ENCODE results near the gene PLK3. TPM values are rescaled to one million over a fixed set of nuclear protein-coding genes. Genes with fewer than 3 reads are reported as not detected.
A peak's percentile ranks its signal among the peaks of the same experiment; 100 is the strongest.

PLK3 gene
- total RNA-seq, 4 donors from 2014 or later: 7.4 to 18.4 (median 13.6) TPM

GRCh38 chr1:44829506-44830384, 29.6 kb downstream of the PLK3 start:
- H3K27me3 ChIP-seq: no peaks in the 10 kb centered on the region
- no peak overlapping the region for H3K27ac ChIP-seq
- H3K4me1 ChIP-seq: peaks cover 0 to 4% of the 10 kb centered on the region in 2 donors
- no peaks in the 10 kb centered on the region for H3K36me3 ChIP-seq
- 83 to 85% methylated on average over 11 to 12 of the region's 12 CpGs for WGBS, 2 donors
- intact Hi-C loops (cut with DNase I): no loop called here
- no peaks in the 10 kb centered on the region for H3K9me3 ChIP-seq
- no peak for DNase-seq
- H3K4me3 ChIP-seq (replicated peaks in 1 of 3): no peak overlapping the region
- TF ChIP-seq POLR2A (IDR thresholded peaks at IDR 0.05): no peak

- Histone ChIP-seq H3K4me1 (peaks cover 0 to 4% of the 10 kb centered on the region in 2 donors), H3K4me3 (replicated peaks in 1 of 3) (no peak overlapping the region), H3K36me3 (no peaks in the 10 kb centered on the region), H3K27me3 (no peaks in the 10 kb centered on the region), H3K9me3 (no peaks in the 10 kb centered on the region), H3K27ac (no peak overlapping the region)
- intact Hi-C loops (cut with DNase I): no loop called here
- no peak for TF ChIP-seq POLR2A (IDR thresholded peaks at IDR 0.05)
- TF ChIP-seq, protein P1, sequence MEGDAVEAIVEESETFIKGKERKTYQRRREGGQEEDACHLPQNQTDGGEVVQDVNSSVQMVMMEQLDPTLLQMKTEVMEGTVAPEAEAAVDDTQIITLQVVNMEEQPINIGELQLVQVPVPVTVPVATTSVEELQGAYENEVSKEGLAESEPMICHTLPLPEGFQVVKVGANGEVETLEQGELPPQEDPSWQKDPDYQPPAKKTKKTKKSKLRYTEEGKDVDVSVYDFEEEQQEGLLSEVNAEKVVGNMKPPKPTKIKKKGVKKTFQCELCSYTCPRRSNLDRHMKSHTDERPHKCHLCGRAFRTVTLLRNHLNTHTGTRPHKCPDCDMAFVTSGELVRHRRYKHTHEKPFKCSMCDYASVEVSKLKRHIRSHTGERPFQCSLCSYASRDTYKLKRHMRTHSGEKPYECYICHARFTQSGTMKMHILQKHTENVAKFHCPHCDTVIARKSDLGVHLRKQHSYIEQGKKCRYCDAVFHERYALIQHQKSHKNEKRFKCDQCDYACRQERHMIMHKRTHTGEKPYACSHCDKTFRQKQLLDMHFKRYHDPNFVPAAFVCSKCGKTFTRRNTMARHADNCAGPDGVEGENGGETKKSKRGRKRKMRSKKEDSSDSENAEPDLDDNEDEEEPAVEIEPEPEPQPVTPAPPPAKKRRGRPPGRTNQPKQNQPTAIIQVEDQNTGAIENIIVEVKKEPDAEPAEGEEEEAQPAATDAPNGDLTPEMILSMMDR (IDR thresholded peaks at IDR 0.05): no peak
- 88 to 91% methylated on average over 6 to 9 of the region's 10 CpGs for WGBS, 2 donors
- no peak for DNase-seq
Measured at GRCh38 chr1:44830900-44831304, 30.7 kb downstream of the PLK3 start.

DNA sequence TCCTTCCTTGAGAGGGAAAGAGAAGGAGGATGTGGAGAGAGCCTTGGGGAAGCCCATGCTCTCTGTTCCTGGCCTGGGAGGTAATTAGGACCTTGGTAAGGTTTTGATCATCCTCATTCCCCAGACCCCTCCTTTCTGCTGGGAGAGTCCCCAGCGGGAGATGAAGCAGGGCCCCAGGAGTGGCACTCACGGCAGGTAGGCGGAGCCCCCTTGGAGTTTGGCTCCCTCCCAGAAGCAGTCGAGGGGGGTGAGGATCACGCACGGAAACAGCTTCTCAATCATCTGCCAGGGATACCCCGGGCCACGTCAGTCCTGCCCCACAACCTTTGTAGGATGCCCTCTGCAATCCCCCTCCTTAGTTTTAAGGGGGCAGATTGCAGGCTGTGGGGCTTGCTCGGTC, 31.3 kb downstream of the PLK3 start:
- H3K9me3 ChIP-seq: no peaks in the 10 kb centered on the region
- H3K4me1 ChIP-seq: peaks cover 0 to 4% of the 10 kb centered on the region in 2 donors
- no peaks in the 10 kb centered on the region for H3K36me3 ChIP-seq
- intact Hi-C loops (cut with DNase I): no loop called here
- no peak overlapping the region for H3K27ac ChIP-seq
- TF ChIP-seq, protein P1 (IDR thresholded peaks at IDR 0.05): no peak
- no peak for TF ChIP-seq POLR2A (IDR thresholded peaks at IDR 0.05)
- peak; percentile 43 to 52 for DNase-seq
- 15 to 19% methylated on average over 8 to 9 of the region's 9 CpGs for WGBS, 2 donors
- H3K27me3 ChIP-seq: no peaks in the 10 kb centered on the region
- no peak overlapping the region for H3K4me3 ChIP-seq (replicated peaks in 1 of 3)

DNA sequence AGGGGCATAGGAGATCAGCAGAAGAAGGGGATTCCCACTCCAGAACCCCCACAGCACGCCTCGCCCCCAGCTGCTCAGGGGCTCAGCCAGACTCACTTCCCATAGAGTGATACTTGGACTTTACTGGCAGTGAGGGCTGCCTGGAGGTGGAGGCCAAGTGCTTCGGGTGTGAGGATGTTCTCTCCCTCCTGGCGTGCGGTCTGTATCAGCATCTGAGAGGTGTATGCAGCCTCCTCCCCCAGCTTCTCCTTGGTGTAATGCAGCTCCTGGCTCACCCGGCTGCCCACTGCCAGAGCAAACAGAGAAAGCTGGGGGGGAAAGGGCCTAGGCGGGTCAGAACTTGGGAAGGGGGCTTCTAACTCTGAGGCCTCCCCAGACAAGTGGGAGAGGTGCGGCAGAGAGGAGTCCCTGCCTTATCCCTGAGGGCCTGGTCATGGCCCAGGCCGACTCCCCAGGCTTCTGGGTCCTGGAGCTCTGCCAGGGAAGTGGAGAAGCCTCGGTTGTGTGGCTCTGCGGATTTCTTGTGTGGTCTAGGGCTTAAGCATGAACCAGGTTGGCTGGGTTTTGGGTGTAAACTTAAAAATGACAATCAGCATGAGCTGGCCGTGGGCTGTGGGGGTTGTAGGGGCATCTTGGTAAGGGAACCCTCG, 32.0 kb downstream of the PLK3 start:
- Histone ChIP-seq H3K36me3 (no peaks in the 10 kb centered on the region), H3K27me3 (no peaks in the 10 kb centered on the region), H3K27ac (no peak overlapping the region), H3K4me1 (peaks cover 0 to 4% of the 10 kb centered on the region in 2 donors), H3K4me3 (replicated peaks in 1 of 3) (no peak overlapping the region), H3K9me3 (no peaks in the 10 kb centered on the region)
- TF ChIP-seq, protein P1 (IDR thresholded peaks at IDR 0.05): no peak
- no peak for TF ChIP-seq POLR2A (IDR thresholded peaks at IDR 0.05)
- WGBS, 2 donors: 65 to 67% methylated on average over 9 to 10 of the region's 13 CpGs
- intact Hi-C loops (cut with DNase I): no loop called here
- peak in 1 of 2 donors; percentile 36 for DNase-seq

DNA sequence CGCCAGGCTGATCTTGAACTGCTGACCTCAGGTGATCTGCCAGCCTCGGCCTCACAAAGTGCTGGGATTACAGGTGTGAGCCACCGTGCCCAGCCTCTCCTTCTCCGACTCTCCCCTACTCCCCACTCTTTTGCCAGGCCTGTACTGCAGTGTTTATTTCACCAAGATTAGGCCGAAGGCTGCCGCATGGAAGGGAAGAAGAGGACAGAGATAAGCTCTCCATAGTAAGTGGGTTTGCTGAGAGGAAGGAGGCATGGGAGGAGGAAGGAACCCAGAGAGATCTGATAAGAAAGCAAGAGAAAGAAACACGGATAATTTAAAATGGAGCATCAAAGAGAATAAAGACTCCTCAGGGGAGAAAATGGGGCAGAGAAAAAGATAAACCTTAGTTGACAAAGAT, 34.2 kb downstream of the PLK3 start:
- TF ChIP-seq, protein P1 (IDR thresholded peaks at IDR 0.05): no peak
- TF ChIP-seq POLR2A (IDR thresholded peaks at IDR 0.05): no peak
- DNase-seq: no peak
- no peak overlapping the region for H3K27ac ChIP-seq
- H3K4me1 ChIP-seq: peaks cover 0 to 4% of the 10 kb centered on the region in 2 donors
- WGBS, 2 donors: 80 to 82% methylated on average over 7 of the region's 7 CpGs
- no peaks in the 10 kb centered on the region for H3K27me3 ChIP-seq
- H3K9me3 ChIP-seq: no peaks in the 10 kb centered on the region
- H3K4me3 ChIP-seq (replicated peaks in 1 of 3): no peak overlapping the region
- intact Hi-C loops (cut with DNase I): no loop called here
- no peaks in the 10 kb centered on the region for H3K36me3 ChIP-seq
